HG02759 (cell line): ENCODE measurements around the gene ATP11A.
A peak's percentile ranks its signal among the peaks of the same experiment; 100 is the strongest.
"Not testable (repeated sequence)": the region's sequence is repeated elsewhere in the genome, so short reads cannot be mapped to it uniquely, and the experiment has no call there.

Experiments
- ATAC-seq: cut with Tn5 transposase; IDR thresholded peaks from one replicate; pipeline ENCODE4 v1.9.1; 2021; ENCODE audit warnings: mild to moderate bottlenecking, moderate library complexity; ENCODE audit not compliant: unreplicated experiment

ATP11A gene

DNA sequence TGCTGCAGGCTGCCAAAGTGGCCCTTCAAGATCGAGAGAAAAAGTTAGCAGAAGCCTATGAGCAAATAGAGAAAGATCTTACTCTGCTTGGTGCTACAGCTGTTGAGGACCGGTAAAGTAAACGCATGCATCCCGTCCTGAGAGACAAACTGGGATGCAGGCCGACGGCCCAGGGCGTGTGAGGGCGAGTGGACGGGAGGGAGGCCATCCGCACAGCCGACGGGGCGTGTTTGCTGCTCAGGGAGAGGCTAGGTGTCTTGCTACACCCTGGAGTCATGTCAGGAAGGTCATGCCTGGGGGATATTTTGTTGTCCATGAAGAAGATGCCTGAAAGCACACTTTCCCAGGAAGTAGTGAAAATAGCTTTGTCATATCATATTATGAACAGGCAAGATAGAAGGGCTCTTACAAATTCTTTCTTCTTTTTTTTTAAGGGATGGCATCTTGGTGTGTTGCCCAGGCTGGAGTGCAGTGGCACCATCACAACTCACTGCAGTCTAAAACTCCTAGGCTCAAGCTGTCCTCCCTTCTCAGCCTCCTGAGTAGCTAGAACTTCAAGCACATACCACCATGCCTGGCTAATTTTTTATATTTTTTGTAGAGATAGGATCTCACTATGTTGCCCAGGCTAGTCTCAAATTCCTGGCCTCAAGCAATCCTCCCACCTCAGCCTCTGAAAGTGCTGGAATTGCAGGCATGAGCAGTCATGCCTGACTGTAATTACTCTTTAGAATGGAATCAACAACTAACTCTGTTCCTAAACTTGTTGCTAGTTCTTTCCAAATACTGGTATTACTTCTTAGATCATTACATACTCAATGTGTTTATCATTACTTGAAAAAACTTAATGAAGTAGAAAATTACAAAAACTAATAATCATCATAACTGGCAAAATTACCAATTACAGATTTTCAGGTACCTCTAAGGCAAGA is 161.5 kb downstream of the ATP11A start:
- no peak for ATAC-seq

GRCh38 chr13:112852392-112852791 is 162.6 kb downstream of the ATP11A start:
- no peak for ATAC-seq

GRCh38 chr13:112852808-112853207 is 163.0 kb downstream of the ATP11A start:
- no peak for ATAC-seq

DNA sequence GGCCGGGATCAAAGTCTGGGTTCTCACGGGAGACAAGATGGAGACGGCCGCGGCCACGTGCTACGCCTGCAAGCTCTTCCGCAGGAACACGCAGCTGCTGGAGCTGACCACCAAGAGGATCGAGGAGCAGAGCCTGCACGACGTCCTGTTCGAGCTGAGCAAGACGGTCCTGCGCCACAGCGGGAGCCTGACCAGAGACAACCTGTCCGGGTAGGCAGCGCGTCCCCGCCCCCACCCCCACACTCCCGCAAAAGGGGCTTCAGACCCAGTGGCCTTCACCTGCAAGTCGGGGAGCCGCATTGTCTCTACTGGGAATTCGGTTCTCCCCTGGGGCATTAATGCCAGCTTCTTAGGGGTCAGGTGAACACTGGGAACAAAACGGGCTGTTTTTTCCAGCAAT is 164.5 kb downstream of the ATP11A start:
- no peak for ATAC-seq

DNA sequence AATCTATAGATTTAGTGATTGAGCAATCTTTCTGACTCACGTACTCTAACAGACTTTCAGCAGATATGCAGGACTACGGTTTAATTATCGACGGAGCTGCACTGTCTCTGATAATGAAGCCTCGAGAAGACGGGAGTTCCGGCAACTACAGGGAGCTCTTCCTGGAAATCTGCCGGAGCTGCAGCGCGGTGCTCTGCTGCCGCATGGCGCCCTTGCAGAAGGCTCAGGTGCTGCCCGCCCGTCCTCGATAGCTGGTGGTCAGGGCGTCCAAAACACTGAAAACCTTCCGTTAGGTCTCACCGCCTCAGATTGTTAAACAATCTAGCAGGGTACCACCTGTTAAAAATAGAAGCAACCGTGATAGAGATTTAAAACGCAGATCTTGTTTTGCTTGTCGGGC is 166.0 kb downstream of the ATP11A start:
- no peak for ATAC-seq

DNA sequence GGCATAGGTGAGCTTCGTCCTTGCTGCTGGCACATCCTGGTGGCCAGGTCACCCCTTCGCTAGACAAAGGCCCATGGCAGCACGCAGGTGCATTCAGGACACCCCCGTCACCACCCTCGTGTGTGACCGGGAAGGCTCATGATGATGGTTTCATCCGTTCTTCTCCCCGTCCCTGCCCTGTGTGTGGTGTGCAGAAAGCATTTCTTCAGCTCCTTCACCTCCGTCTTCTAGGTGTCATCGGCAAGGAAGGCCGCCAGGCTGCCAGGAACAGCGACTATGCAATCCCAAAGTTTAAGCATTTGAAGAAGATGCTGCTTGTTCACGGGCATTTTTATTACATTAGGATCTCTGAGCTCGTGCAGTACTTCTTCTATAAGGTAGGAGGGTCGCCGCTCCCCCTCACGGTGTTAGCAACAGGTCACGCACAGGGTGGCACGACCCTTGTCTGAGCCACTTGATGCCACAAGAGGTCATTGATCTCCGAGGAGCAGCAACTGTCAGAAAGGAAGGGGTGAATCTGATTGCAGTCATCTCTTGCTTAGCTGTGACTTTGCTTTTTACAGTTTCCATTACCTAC is 168.2 kb downstream of the ATP11A start:
- ATAC-seq: no peak

DNA sequence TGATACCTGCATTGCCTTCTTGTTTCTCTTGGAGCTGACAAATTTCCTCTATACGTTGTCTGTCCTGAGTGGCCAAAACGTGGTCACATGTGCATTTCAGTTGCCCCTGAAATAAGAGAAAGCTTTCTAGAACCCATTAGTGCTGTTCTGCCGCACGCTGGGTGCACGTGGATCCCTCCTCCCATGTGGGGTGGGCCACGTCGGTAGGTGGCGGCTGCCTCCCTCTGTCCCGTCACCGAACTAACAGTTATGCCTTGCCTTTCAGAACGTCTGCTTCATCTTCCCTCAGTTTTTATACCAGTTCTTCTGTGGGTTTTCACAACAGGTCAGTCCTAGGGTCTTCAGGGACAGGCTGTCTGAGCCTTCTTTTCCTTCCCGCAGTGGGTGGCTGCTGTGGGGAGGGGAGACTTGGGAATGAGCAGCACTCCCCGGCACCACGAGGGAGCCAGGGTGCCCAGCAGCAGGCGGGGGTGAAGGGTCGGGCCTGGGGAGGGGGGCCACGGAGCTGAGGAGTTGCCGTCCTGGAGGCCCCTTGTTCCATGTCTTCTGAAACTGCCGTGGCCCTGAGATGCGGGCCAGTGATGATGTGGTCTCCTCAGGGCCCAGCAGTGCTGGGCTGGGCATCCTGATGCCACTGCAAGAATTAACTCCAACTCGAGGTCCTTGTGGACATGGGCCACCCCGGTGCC is 169.4 kb downstream of the ATP11A start:
- ATAC-seq: no peak

- ATAC-seq: peak; percentile 95
Observed at GRCh38 chr13:112859817-112860190, 170.0 kb downstream of the ATP11A start.

DNA sequence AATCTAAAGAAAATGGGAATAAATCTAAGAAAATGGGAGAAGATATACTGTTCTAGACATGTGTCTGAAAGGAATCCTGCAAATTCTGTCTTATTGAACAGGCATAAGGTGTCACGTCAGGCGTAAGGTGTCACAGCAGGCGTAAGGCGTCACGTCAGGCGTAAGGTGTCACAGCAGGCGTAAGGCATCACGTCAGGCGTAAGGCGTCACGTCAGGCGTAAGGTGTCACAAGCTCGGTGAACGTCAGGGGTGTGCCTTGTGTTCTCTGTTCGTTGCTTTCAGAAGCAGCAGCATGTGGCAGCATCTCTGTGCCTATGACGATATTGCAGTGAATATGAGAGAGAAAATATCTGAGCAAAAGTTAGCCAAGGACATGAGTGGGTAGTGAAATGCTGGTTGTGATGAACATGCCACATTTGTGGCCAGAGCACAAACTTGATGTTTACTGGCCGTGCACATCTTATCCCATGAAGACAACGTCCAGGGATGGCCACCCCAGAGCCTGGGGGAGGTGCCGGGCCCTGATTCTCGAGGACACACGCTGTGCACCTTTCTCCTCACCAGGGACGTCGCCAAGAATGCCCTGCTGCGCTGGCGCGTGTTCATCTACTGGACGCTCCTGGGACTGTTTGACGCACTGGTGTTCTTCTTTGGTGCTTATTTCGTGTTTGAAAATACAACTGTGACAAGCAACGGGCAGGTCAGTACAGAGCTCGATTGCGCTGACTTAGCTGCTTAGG is 172.2 kb downstream of the ATP11A start:
- no peak for ATAC-seq

GRCh38 chr13:112863356-112863755 is 173.5 kb downstream of the ATP11A start:
- ATAC-seq: not testable (repeated sequence)

DNA sequence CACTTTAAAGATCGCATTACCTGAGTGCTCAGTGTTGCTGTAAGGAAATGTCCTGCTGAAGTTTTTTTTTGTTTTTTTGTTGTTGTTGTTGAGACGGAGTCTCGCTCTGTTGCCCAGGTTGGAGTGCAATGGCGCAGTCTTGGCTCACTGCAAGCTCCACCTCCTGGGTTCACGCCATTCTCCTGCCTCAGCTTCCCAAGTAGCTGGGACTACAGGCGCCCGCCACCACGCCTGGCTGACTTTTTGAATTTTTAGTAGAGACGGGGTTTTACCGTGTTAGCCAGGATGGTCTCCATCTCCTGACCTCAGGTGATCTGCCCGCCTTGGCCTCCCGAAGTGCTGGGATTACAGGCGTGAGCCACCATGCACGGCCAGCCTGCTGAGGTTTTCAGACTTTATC is 175.6 kb downstream of the ATP11A start:
- ATAC-seq: not testable (repeated sequence)

- no peak for ATAC-seq
Observed at GRCh38 chr13:112867301-112867711, 177.5 kb downstream of the ATP11A start.

DNA sequence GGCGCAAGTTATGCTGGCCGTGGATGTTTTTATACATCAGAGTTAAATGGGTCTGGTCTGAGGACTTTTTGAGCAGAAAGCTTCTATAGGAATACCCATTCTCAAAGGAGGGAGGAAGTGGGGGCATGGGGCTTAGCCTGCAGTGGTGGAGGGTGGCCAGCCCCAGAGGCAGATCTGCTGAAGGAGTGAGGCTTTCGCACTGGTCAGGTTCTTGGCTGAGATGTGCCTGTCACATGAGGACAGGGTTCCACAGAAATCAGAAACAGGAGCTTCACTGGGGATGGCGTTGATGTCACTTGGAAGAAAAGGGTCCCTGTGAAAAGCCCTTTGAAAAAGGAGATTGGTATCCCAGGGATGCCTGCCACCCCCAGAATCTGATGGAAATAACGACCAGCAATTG is 178.5 kb downstream of the ATP11A start:
- no peak for ATAC-seq

DNA sequence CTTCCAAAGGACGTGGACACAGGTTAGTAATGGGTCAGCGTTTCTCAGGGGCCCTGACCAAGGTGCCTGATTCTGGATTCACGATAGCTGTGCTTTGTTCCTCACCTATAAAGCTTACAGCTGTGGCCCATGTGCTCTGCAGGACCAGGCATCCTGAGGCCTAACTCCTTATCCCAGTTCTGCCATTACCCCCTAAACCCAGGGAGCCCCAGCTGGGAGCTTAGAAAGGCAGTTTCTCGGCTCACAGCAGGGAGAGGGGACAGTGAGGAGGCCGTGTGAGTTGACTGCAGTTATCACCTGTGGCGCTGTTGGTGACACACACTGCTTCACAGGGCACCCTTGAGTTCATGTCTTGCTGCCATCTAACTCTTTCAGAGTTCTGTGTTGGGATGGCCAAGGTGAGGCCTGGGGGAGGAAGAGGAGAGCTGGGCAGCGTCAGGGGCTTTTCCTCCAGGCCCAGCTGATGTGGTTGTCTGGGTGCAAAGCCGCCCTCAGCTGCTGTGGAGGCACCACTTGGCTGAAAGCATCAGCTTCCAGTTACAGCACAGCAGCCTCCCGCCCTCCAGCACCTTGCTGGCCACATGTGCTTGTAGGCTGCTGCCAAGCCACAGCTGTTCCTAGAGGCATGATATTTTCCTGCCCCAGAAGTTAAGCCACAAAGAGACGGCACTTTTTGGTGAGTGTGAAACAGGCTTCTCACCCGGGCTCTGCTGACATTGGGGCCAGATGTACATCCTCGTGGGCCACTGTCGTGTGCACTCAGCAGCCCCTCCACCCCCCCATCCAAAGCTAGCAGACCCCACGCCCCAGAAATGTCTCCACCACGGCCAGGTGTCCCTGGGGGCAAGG is 179.6 kb downstream of the ATP11A start:
- no peak for ATAC-seq

GRCh38 chr13:112870051-112870331 is 180.2 kb downstream of the ATP11A start:
- no peak for ATAC-seq

- no peak for ATAC-seq
Observed at GRCh38 chr13:112870737-112871287, 181.0 kb downstream of the ATP11A start.

- no peak for ATAC-seq
Observed at GRCh38 chr13:112871742-112872141, 181.9 kb downstream of the ATP11A start.

GRCh38 chr13:112872657-112873631 is 183.1 kb downstream of the ATP11A start:
- ATAC-seq: peak; percentile 24
